Epithelial cell of esophagus (primary cell): ENCODE results near the gene DDX49.

Source experiments
- DNase-seq: peaks from one replicate; pipeline ENCODE4 v3.0.0; 2010; ENCODE audit warnings: low read depth
- H3K4me3 ChIP-seq: 2 replicates; pipeline ENCODE4 v1.5.1; 2011; ENCODE audit warnings: mild to moderate bottlenecking, low read length, control low read depth
- CTCF ChIP-seq: IDR thresholded peaks from 2 replicates; pipeline ENCODE4 v1.5.1; 2011; ENCODE audit warnings: low read depth, mild to moderate bottlenecking, low read length, control low read depth, inconsistent platforms; ENCODE audit not compliant: insufficient read depth; ENCODE audit errors: missing control alignments

DDX49 gene

GRCh38 chr19:18878058-18878797, 41.3 kb upstream of the DDX49 start:
- no peak for TF ChIP-seq CTCF
- no peak for DNase-seq
- no peak overlapping the region for H3K4me3 ChIP-seq

- no peak overlapping the region for H3K4me3 ChIP-seq
- no peak for DNase-seq
- no peak for TF ChIP-seq CTCF
These were observed 40.5 kb upstream of the DDX49 start for GRCh38 chr19:18878858-18879578.

GRCh38 chr19:18879579-18880373, 39.7 kb upstream of the DDX49 start:
- peak; percentile 52 for DNase-seq
- TF ChIP-seq CTCF, result no peak
- H3K4me3 ChIP-seq, result no peak overlapping the region

- no peak for TF ChIP-seq CTCF
- H3K4me3 ChIP-seq, result no peak overlapping the region
- no peak for DNase-seq
These were observed 38.0 kb upstream of the DDX49 start for GRCh38 chr19:18881491-18881890.

- no peak overlapping the region for H3K4me3 ChIP-seq
- DNase-seq, result no peak
- TF ChIP-seq CTCF, result no peak
These were observed 35.8 kb upstream of the DDX49 start for GRCh38 chr19:18883526-18884304.

GRCh38 chr19:18886972-18887371, 32.5 kb upstream of the DDX49 start:
- H3K4me3 ChIP-seq, result no peak overlapping the region
- DNase-seq, result no peak
- TF ChIP-seq CTCF, result no peak
